HepG2 (cell line): ENCODE measurements around the gene NELL1. TPM values are rescaled to one million over a fixed set of nuclear protein-coding genes. Genes with fewer than 3 reads are reported as not detected.

Source experiments
- ATAC-seq: fragments of 200-7000 bp; cut with Tn5 transposase; 3 replicates; pipeline ENCODE4 v1.9.1; 2020; ENCODE audit warnings: mild to moderate bottlenecking, moderate library complexity
- BruUV-seq: library from RNA; stranded (reverse); fragments of 400-500 nt; replicated peaks from 2 replicates; lab custom pipeline; 2021; lab: Mats Ljungman, UMichigan
- CTCF ChIA-PET: fragments of 300-600 bp; formaldehyde crosslinking; extraction: SDS; loops from one replicate; lab custom pipeline; 2021; ENCODE audit warnings: low total read pairs, inconsistent platforms, low intra/inter-chr PET ratio; lab: Yijun Ruan, JAX
- POLR2A ChIA-PET: fragments of 350-600 bp; sonication (Branson Sonifier 250); formaldehyde crosslinking; loops from one replicate; lab custom pipeline; 2020; ENCODE audit warnings: antibody characterized with exemption, inconsistent platforms; lab: Yijun Ruan, JAX
- DNase-seq: peaks from one replicate; pipeline ENCODE4 v3.0.0-alpha.2; 2015; ENCODE audit warnings: low spot score
- FAIRE-seq: peaks from 3 replicates; lab custom pipeline; 2011; peaks lifted over from hg19 to GRCh38; lab: Jason Lieb, UNC
- H2AFZ ChIP-seq: one replicate; pipeline ENCODE4 v1.6.1; 2011; ENCODE audit warnings: low read length, inconsistent platforms
- H3K27ac ChIP-seq: fragments of 300-600 bp; 3 replicates; pipeline ENCODE4 v1.8.0; 2011; ENCODE audit warnings: mixed run types, mild to moderate bottlenecking, mixed read lengths, low read length, inconsistent platforms; ENCODE audit not compliant: insufficient read depth; ENCODE audit errors: extremely low read length
- H3K27me3 ChIP-seq, 2 experiments: fragments of 200-600 bp in 1 of 2; 2 replicates in 1 of 2; 3 replicates in 1 of 2; pipeline versions ENCODE4 v1.6.0 to v1.8.0; 2011; ENCODE audit warnings: low read length in 2 of 2, mild to moderate bottlenecking in 2 of 2, moderate library complexity in 2 of 2, inconsistent platforms in 1 of 2; ENCODE audit not compliant: insufficient read depth in 2 of 2, control insufficient read depth in 1 of 2
- H3K36me3 ChIP-seq, 2 experiments: fragments of 200-600 bp in 1 of 2; replicated peaks in 1 of 2; 2 replicates in 1 of 2; 3 replicates in 1 of 2; pipeline versions ENCODE4 v1.5.1 to v1.8.0; 2011; ENCODE audit warnings: low read length in 2 of 2, inconsistent platforms in 1 of 2; ENCODE audit not compliant: insufficient read depth in 2 of 2, control insufficient read depth in 1 of 2
- H3K4me1 ChIP-seq: 2 replicates; pipeline ENCODE4 v1.5.1; 2012; ENCODE audit warnings: low read length, inconsistent platforms; ENCODE audit not compliant: insufficient read depth
- H3K4me2 ChIP-seq: 2 replicates; pipeline ENCODE4 v1.6.0; 2011; ENCODE audit warnings: low read depth, low read length, inconsistent platforms
- H3K4me3 ChIP-seq, 3 experiments: fragments of 200-600 bp in 1 of 3; sonication (generic), shearing (Covaris generic) in 1 of 3; replicated peaks in 1 of 3; 2 replicates each; pipeline ENCODE4 v1.5.1; 2011 to 2016; ENCODE audit warnings: low read length in 3 of 3, inconsistent platforms in 2 of 3, low read depth in 2 of 3, mild to moderate bottlenecking in 2 of 3, control low read depth in 1 of 3, mixed read lengths in 1 of 3; ENCODE audit not compliant: insufficient read depth in 1 of 3
- H3K79me2 ChIP-seq: one replicate; pipeline ENCODE4 v1.6.1; 2011; ENCODE audit warnings: low read length, inconsistent platforms; ENCODE audit not compliant: insufficient read depth
- H3K9ac ChIP-seq: 2 replicates; pipeline ENCODE4 v1.6.0; 2011; ENCODE audit warnings: mild to moderate bottlenecking, low read depth, low read length, inconsistent platforms; ENCODE audit not compliant: insufficient read depth
- H3K9me3 ChIP-seq: 2 replicates; pipeline ENCODE4 v1.5.1; 2012; ENCODE audit warnings: mild to moderate bottlenecking, low read length
- H4K20me1 ChIP-seq: 2 replicates; pipeline ENCODE4 v1.6.0; 2011; ENCODE audit warnings: inconsistent platforms, mild to moderate bottlenecking, low read length, moderate library complexity; ENCODE audit not compliant: insufficient read depth
- ELF3 ChIP-seq: IDR thresholded peaks from 2 replicates; pipeline ENCODE4 v1.6.1; 2016; ENCODE audit warnings: missing genetic modification reagents, missing compliant biosample characterization
- NRL ChIP-seq: sonication (generic); formaldehyde crosslinking; IDR thresholded peaks from 2 replicates; pipeline ENCODE4 v1.5.0; 2020; ENCODE audit warnings: missing genetic modification reagents, mild to moderate bottlenecking, moderate library complexity, borderline replicate concordance
- TBX3 ChIP-seq: fragments of 450-650 bp; IDR thresholded peaks from 2 replicates; pipeline ENCODE4 v1.6.1; 2017; ENCODE audit warnings: antibody characterized with exemption, mild to moderate bottlenecking, inconsistent platforms, borderline replicate concordance
- ZBTB33 ChIP-seq: sonication (generic); formaldehyde crosslinking; IDR thresholded peaks from 2 replicates; pipeline ENCODE4 v1.4.0; 2020; ENCODE audit warnings: missing genetic modification reagents
- ZNF121 ChIP-seq: sonication (generic); formaldehyde crosslinking; IDR thresholded peaks from 2 replicates; pipeline ENCODE4 v1.5.0; 2020; ENCODE audit warnings: mild to moderate bottlenecking, missing genetic modification reagents
- ZNF460 ChIP-seq: sonication (generic); formaldehyde crosslinking; IDR thresholded peaks from 2 replicates; pipeline ENCODE4 v1.5.1; 2020; ENCODE audit warnings: missing genetic modification reagents, mild to moderate bottlenecking, borderline replicate concordance
- WGBS: methylation state at CpG from one replicate; pipeline ENCODE4 v1.1.6; 2017; ENCODE audit warnings: low lambda C conversion rate; 5-methylcytosine and 5-hydroxymethylcytosine counted together
- in situ Hi-C: cut with HindIII; loops from 2 replicates; pipeline ENCODE4 v1.10.0; 2017; ENCODE audit warnings: low pct_unique_long_range_greater_than_20kb; ENCODE audit not compliant: extremely low pct_ligation_motif_present
- intact Hi-C: fragments of 100-400 bp; cut with micrococcal nuclease; formaldehyde crosslinking; loops from one replicate; pipeline ENCODE4 v1.10.0; 2022; ENCODE audit not compliant: unreplicated experiment
- polyA plus RNA-seq, 8 experiments: library from polyadenylated mRNA; depleted of rRNA in 3 of 8; stranded (reverse) in 7 of 8; unstranded in 1 of 8; fragments of >200 nt; fragmentation: Illumina TruSeq in 4 of 8; extraction: Trizol in 4 of 8; gene quantifications; 2 replicates each; pipeline versions ENCODE4 v1.2.1 to v1.2.3, GENCODE V29; 2011 to 2016; ENCODE audit warnings: low read depth in 4 of 8, missing spikeins in 1 of 8, mixed read lengths in 1 of 8; ENCODE audit not compliant: insufficient read depth in 1 of 8
- total RNA-seq, 5 experiments: library from RNA; depleted of rRNA; stranded (reverse); fragments of >200 nt; fragmentation: Illumina TruSeq; extraction: Trizol; gene quantifications; 2 replicates each; pipeline ENCODE4 v1.2.3, GENCODE V29; 2016; ENCODE audit warnings: low read depth in 1 of 5
- TF ChIP-seq, protein P1 (sequence below): sonication (generic); formaldehyde crosslinking; IDR thresholded peaks from 2 replicates; pipeline ENCODE4 v1.5.0; 2020; ENCODE audit warnings: missing genetic modification reagents, mild to moderate bottlenecking, borderline replicate concordance

Gene NELL1
- total and polyA plus RNA-seq, 2 of the 13 experiments (the other 11 are each of a cell fraction or from before 2014, with no cell fraction given): not detected

GRCh38 chr11:21505070-21505469 lies 835.7 kb downstream of the NELL1 start:
- Histone ChIP-seq H3K9me3 (no peaks in the 10 kb centered on the region), H3K79me2 (no peaks in the 10 kb centered on the region), H2AFZ (no peak overlapping the region), H4K20me1 (no peaks in the 10 kb centered on the region), H3K4me1 (no peaks in the 10 kb centered on the region), H3K4me3 (no peak overlapping the region), H3K27ac (no peak overlapping the region), H3K27me3 (no peaks in the 10 kb centered on the region), H3K36me3 (no peaks in the 10 kb centered on the region), H3K9ac (no peak overlapping the region), H3K4me2 (no peak overlapping the region)
- BruUV-seq: no TSS peak
- TF ChIP-seq ELF3 (CRISPR knock-in tag) (no peak), NRL (CRISPR knock-in tag) (no peak), ZNF121 (CRISPR knock-in tag) (no peak), ZNF460 (no peak), TBX3 (no peak), ZBTB33 (no peak)
- TF ChIP-seq, protein P1, sequence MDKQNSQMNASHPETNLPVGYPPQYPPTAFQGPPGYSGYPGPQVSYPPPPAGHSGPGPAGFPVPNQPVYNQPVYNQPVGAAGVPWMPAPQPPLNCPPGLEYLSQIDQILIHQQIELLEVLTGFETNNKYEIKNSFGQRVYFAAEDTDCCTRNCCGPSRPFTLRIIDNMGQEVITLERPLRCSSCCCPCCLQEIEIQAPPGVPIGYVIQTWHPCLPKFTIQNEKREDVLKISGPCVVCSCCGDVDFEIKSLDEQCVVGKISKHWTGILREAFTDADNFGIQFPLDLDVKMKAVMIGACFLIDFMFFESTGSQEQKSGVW (CRISPR knock-in tag): no peak
- ATAC-seq: no peak
- intact Hi-C loops: no loop called here
- no peak for DNase-seq
- ChIA-PET CTCF (no interaction called here), POLR2A (no interaction called here)
- in situ Hi-C loops: no loop called here
- WGBS: 3% methylated on average over 1 of the region's 1 CpG
- FAIRE-seq: no peak
